HepG2 (cell line): Measurements from ENCODE around the gene COQ5. TPM values are rescaled to one million over a fixed set of nuclear protein-coding genes. Genes with fewer than 3 reads are reported as not detected.

Experiments
- ATF7 ChIP-seq, 2 experiments: fragments of 450-650 bp in 1 of 2; sonication (generic) in 1 of 2; formaldehyde crosslinking in 1 of 2; IDR thresholded peaks; 2 replicates each; pipeline versions ENCODE4 v1.4.0 to v1.6.1; 2016 to 2020; ENCODE audit warnings: antibody characterized with exemption in 1 of 2, mild to moderate bottlenecking in 1 of 2, missing genetic modification reagents in 1 of 2
- FOXJ3 ChIP-seq: sonication (generic); formaldehyde crosslinking; IDR thresholded peaks from 2 replicates; pipeline ENCODE4 v1.4.0; 2020; ENCODE audit warnings: missing genetic modification reagents, mild to moderate bottlenecking, borderline replicate concordance
- GABPA ChIP-seq, 2 experiments: IDR thresholded peaks; 2 replicates each; pipeline ENCODE4 v1.6.1; 2011 to 2016; ENCODE audit warnings: low read depth in 2 of 2, low read length in 1 of 2, missing biosample characterization in 1 of 2, missing genetic modification characterization in 1 of 2
- HOXA3 ChIP-seq: sonication (generic); formaldehyde crosslinking; IDR thresholded peaks from 2 replicates; pipeline ENCODE4 v1.5.0; 2020; ENCODE audit warnings: missing genetic modification reagents
- JDP2 ChIP-seq: sonication (generic); formaldehyde crosslinking; IDR thresholded peaks from 2 replicates; pipeline ENCODE4 v1.8.1; 2022; ENCODE audit warnings: missing genetic modification reagents, borderline replicate concordance
- KDM4B ChIP-seq: sonication (generic); formaldehyde crosslinking; IDR thresholded peaks from 2 replicates; pipeline ENCODE4 v1.4.0; 2020; ENCODE audit warnings: missing genetic modification reagents
- KDM5A ChIP-seq: fragments of 200-600 bp; sonication (generic); IDR thresholded peaks from 2 replicates; pipeline ENCODE4 v1.7.0; 2018; ENCODE audit warnings: antibody characterized with exemption, mild to moderate bottlenecking, low read length, borderline replicate concordance
- MTF2 ChIP-seq: sonication (generic); formaldehyde crosslinking; IDR thresholded peaks from 2 replicates; pipeline ENCODE4 v1.5.0; 2020; ENCODE audit warnings: missing genetic modification reagents, borderline replicate concordance
- NR2C2 ChIP-seq: sonication (generic); formaldehyde crosslinking; IDR thresholded peaks from 2 replicates; pipeline ENCODE4 v1.4.0; 2020; ENCODE audit warnings: missing genetic modification reagents, mild to moderate bottlenecking, moderate library complexity, borderline replicate concordance
- PRDM4 ChIP-seq: sonication (generic); formaldehyde crosslinking; IDR thresholded peaks from 2 replicates; pipeline ENCODE4 v1.9.0; 2021; ENCODE audit warnings: missing genetic modification reagents, borderline replicate concordance
- RARA ChIP-seq: IDR thresholded peaks from 2 replicates; pipeline ENCODE4 v1.6.1; 2016; ENCODE audit warnings: missing genetic modification reagents, missing compliant biosample characterization
- REPIN1 ChIP-seq: sonication (generic); formaldehyde crosslinking; IDR thresholded peaks from 2 replicates; pipeline ENCODE4 v1.8.0; 2022; ENCODE audit warnings: missing genetic modification reagents, low read depth, mild to moderate bottlenecking, borderline replicate concordance
- RFXAP ChIP-seq: sonication (generic); formaldehyde crosslinking; IDR thresholded peaks from 2 replicates; pipeline ENCODE4 v1.4.0; 2020; ENCODE audit warnings: missing genetic modification reagents, borderline replicate concordance
- SIN3A ChIP-seq: IDR thresholded peaks from 2 replicates; pipeline ENCODE4 v1.6.1; 2011; ENCODE audit warnings: low read depth, mild to moderate bottlenecking, control low read depth, low read length, borderline replicate concordance
- SRSF4 ChIP-seq: fragments of 200-400 bp; formaldehyde crosslinking; IDR thresholded peaks from one replicate; pipeline ENCODE4 v1.6.1; 2018; ENCODE audit warnings: mild to moderate bottlenecking, low read depth, low read length, moderate library complexity; ENCODE audit not compliant: poor library complexity, severe bottlenecking
- TBP ChIP-seq: sonication (generic); formaldehyde crosslinking; IDR thresholded peaks from 2 replicates; pipeline ENCODE4 v1.5.0; 2020; ENCODE audit warnings: missing genetic modification reagents
- ZNF552 ChIP-seq: sonication (generic); formaldehyde crosslinking; IDR thresholded peaks from 2 replicates; pipeline ENCODE4 v1.9.0; 2022; ENCODE audit warnings: missing genetic modification reagents, mild to moderate bottlenecking, borderline replicate concordance
- ZNF570 ChIP-seq: sonication (generic); formaldehyde crosslinking; IDR thresholded peaks from 2 replicates; pipeline ENCODE4 v1.4.0; 2020; ENCODE audit warnings: mild to moderate bottlenecking, missing genetic modification reagents, borderline replicate concordance
- ZNF746 ChIP-seq: sonication (generic); formaldehyde crosslinking; IDR thresholded peaks from 2 replicates; pipeline ENCODE4 v1.8.0; 2022; ENCODE audit warnings: mild to moderate bottlenecking, missing genetic modification reagents
- ZNF782 ChIP-seq: sonication (generic); formaldehyde crosslinking; IDR thresholded peaks from 2 replicates; pipeline ENCODE4 v1.4.0; 2020; ENCODE audit warnings: missing genetic modification reagents, mild to moderate bottlenecking, borderline replicate concordance
- ZNF841 ChIP-seq: sonication (generic); formaldehyde crosslinking; IDR thresholded peaks from 2 replicates; pipeline ENCODE4 v1.8.1; 2023; ENCODE audit warnings: missing genetic modification reagents, borderline replicate concordance
- ZNF891 ChIP-seq: sonication (generic); formaldehyde crosslinking; IDR thresholded peaks from 2 replicates; pipeline ENCODE4 v1.5.0; 2020; ENCODE audit warnings: mild to moderate bottlenecking, missing genetic modification reagents
- polyA plus RNA-seq, 8 experiments: library from polyadenylated mRNA; depleted of rRNA in 3 of 8; stranded (reverse) in 7 of 8; unstranded in 1 of 8; fragments of >200 nt; fragmentation: Illumina TruSeq in 4 of 8; extraction: Trizol in 4 of 8; gene quantifications; 2 replicates each; pipeline versions ENCODE4 v1.2.1 to v1.2.3, GENCODE V29; 2011 to 2016; ENCODE audit warnings: low read depth in 4 of 8, missing spikeins in 1 of 8, mixed read lengths in 1 of 8; ENCODE audit not compliant: insufficient read depth in 1 of 8
- total RNA-seq, 5 experiments: library from RNA; depleted of rRNA; stranded (reverse); fragments of >200 nt; fragmentation: Illumina TruSeq; extraction: Trizol; gene quantifications; 2 replicates each; pipeline ENCODE4 v1.2.3, GENCODE V29; 2016; ENCODE audit warnings: low read depth in 1 of 5
- TF ChIP-seq, protein P1 (sequence below): sonication (generic); formaldehyde crosslinking; IDR thresholded peaks from 2 replicates; pipeline ENCODE4 v1.5.1; 2020; ENCODE audit warnings: mild to moderate bottlenecking, missing genetic modification reagents

COQ5 gene
- total and polyA plus RNA-seq, 2 of the 13 experiments (the other 11 are each of a cell fraction or from before 2014, with no cell fraction given) = 36.4 to 41.5 TPM

DNA sequence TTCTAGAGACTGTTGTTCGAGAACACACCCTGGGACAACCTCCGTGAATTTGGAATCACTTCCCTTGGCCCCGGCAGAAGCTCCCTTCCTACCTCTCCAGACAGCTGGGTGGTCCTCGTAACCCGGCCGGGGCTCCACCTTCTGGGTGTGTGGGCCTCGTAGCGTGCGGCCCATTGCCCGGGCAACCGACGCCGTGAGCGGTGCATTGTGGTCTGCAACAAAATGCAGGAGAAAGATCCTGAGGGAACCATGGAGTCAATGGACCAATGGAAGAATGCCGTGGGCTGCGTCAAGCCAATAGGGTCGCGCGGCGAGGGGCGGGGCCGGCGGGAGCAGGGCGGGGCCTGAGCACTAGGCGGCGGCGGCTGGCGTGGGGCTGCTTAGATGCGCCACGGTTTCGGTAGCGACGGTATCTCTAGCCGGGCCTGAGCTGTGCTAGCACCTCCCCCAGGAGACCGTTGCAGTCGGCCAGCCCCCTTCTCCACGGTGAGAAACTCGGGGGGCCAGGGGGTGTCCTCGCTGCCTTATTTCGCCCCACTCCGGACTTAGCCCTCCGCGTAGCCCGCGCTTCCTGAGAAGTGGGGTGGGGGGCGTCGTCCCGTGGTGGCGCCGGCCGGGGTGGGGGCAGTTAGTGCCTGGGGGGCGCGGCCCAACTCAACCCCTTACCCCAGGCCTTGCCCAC, 33.1 kb downstream of the COQ5 start, which contains the start of gene DYNLL1 (continued):
- TF ChIP-seq REPIN1 (peak; percentile 70; the same call in 1 of the 2 replicates), ZNF746 (CRISPR knock-in tag) (0 out of 2 replicates have a peak, but pooled peaks have one; percentile 22), GABPA (IDR thresholded peaks at IDR 0.05; ENCODE audit: low read depth, low read length) (no peak), GABPA (CRISPR knock-in tag; IDR thresholded peaks at IDR 0.05; ENCODE audit: low read depth) (no peak), MTF2 (no peak), HOXA3 (peak; percentile 77), TBP (no peak), ZNF782 (no peak), SIN3A (peak; percentile 100), SRSF4 (no peak), ATF7 (IDR thresholded peaks at IDR 0.05) (no peak), ATF7 (CRISPR knock-in tag; IDR thresholded peaks at IDR 0.05) (no peak), NR2C2 (CRISPR knock-in tag) (no peak; the same call in 1 of the 2 replicates), JDP2 (no peak), ZNF891 (CRISPR knock-in tag) (peak; percentile 61; the same call in 1 of the 2 replicates), FOXJ3 (no peak), ZNF570 (CRISPR knock-in tag) (no peak), ZNF552 (CRISPR knock-in tag) (peak; percentile 61; the same call in 1 of the 2 replicates), RFXAP (0 out of 2 replicates have a peak, but pooled peaks have one; percentile 69), ZNF841 (CRISPR knock-in tag) (no peak), KDM4B (CRISPR knock-in tag) (no peak; the same call in 1 of the 2 replicates), KDM5A (peak; percentile 72; the same call in 1 of the 2 replicates), PRDM4 (CRISPR knock-in tag) (no peak), RARA (0 out of 2 replicates have a peak, but pooled peaks have one; percentile 7)
- TF ChIP-seq, protein P1, sequence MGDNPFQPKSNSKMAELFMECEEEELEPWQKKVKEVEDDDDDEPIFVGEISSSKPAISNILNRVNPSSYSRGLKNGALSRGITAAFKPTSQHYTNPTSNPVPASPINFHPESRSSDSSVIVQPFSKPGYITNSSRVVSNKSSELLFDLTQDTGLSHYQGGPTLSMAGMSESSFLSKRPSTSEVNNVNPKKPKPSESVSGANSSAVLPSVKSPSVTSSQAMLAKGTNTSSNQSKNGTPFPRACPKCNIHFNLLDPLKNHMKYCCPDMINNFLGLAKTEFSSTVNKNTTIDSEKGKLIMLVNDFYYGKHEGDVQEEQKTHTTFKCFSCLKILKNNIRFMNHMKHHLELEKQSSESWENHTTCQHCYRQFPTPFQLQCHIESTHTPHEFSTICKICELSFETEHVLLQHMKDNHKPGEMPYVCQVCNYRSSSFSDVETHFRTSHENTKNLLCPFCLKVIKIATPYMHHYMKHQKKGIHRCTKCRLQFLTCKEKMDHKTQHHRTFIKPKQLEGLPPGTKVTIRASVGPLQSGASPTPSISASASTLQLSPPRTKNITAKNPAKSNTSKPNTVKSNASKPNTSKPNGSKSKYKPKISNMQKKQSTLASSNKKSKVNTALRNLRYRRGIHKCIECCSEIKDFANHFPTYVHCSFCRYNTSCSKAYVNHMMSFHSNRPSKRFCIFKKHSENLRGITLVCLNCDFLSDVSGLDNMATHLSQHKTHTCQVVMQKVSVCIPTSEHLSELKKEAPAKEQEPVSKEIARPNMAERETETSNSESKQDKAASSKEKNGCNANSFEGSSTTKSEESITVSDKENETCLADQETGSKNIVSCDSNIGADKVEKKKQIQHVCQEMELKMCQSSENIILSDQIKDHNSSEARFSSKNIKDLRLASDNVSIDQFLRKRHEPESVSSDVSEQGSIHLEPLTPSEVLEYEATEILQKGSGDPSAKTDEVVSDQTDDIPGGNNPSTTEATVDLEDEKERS (CRISPR knock-in tag) = no peak
